AML-193 (cell line): ENCODE results near the gene PDLIM1.

Source experiments
- DNase-seq, 2 experiments: peaks; one replicate each; lab custom pipeline; 2025; lab: John Stamatoyannopoulos, UW

Gene PDLIM1

DNA sequence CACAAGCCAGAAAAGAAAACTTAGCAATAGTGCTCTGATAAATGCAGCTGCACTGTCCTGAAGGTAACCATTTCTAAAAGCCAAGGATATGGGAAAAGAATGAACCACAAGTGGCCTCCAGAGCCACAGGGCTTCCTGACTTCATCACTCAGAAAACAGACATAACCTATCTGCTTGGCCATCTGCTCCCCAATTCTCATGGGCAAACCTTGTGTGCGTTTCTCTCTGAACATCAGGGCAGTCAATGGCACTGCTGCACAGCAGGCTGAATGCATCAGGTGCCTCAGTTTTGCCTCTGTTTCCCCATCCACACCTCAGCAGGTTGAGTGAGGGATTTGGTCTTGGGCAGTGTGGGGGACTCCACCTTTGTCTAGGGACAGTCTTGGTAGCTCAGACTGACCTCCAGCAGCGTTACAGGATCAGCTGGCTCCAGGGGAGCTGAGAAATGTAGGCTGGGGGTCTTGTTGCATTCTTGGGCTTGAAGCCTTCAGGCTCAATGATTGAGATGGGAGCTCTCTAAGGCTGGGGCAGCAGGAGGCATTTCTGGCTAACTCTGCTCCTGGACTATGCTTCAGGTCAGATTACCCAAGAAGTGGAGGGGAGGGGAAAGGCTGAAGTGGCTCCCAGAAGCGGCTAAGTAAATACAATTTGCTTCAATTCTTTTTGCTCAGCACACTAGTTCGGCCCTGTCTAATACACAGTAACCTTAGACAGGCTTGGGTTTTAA lies 23.6 kb upstream of the PDLIM1 start:
- no peak for DNase-seq

DNA sequence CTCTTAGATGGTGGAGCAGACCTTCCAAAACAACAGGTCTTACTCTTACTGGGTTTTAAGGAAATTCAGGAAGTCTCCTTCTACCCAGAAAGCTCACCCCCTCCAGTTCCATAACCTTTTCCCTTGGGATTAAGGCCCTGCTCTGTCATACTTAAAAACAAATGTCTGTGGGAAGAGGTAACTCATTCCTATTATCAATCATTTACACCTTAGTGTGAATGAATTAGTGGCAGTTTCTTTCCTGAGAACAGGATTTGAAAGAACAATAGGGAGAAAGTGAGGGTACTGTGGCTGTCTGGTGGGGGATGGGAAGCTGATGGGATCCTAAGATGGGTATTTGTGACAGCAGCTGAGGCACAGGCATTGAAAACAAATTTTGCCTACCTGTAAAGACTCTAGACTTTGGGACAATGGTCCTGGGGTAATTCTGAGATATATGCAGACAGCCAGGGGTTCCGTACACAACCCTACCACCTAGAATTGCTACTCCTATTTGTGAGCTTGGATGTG lies 22.2 kb upstream of the PDLIM1 start:
- DNase-seq: no peak

DNA sequence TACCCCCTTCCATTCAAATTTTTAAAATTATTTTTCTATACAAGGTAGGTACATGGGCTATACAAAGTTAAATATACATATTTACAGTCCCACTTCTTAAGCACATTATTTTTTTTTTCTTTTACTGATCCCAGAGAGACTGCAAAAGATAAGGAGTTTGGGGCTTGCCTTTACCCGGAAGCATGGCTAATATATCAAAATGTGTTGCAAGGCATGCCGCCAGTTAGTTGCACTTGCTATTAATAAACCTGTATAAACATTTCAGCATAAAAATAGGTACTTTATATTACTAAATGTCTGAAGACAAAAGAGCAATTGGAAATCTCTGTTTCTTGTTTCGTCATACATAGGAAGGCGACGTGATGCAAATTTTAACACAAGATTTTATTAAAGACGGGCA lies 21.5 kb upstream of the PDLIM1 start:
- no peak for DNase-seq

DNA sequence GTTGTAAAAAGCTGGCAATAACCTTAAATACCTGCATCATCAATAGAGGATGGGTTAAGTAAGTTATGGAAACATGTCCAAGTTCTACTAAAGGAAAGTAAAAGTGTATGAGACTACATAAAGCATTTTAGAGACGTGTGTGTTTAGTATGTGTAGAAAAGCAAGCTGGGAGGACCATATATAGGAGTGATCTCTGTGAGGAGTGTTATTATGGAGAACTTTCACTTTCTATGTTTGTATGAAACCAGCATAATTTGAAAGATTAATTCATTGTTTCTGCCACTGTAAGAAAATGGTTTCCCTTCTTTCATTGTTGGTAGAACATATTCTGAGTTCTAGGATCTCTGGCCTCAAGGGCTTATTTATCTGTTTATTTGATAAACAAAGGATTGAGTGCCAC lies 19.2 kb upstream of the PDLIM1 start:
- no peak for DNase-seq

DNA sequence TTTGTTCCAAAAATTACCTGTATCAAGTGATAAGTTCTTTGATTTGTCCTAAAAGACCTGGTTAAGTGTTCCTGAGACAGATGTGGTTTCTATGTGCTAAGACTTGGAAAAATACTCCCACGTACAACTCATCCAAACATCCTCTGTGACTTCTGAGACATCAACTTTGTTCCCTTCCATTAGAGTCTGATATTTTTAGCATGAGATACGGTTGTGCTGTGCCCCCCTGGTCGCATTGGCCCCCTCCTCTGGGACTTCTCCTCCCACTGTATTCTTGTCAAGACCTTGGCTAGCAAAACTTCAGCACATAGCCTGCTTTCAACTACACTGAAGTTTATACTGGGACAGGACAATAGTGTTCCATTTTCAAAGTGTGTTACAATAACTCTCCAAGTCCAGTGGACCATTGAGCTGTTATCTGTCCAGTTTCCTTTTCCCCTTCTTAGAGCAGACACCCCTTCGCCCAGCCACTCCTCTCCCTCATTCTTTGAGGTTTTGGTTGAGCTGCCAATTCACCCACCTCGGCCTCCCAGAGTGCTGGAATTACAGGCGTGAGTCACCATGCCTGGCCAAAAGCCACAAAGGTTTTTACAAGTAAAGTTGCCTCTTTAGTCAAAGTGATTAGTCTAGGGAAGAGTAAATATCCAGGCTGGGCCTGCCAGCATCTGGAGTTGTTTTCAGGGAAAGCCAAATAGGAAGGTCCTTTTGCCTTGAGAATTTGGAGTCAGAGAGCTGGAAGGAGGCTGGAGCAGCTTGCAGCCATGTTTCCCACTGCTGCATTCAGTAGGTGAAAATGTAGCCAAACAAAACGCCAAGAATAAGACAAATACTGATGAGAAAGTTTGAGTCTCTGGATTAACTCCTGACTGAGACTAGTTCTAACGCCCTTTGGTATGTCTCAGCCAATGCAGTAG lies 17.8 kb upstream of the PDLIM1 start:
- peak in 1 of 2 experiments; percentile 2 for DNase-seq

DNA sequence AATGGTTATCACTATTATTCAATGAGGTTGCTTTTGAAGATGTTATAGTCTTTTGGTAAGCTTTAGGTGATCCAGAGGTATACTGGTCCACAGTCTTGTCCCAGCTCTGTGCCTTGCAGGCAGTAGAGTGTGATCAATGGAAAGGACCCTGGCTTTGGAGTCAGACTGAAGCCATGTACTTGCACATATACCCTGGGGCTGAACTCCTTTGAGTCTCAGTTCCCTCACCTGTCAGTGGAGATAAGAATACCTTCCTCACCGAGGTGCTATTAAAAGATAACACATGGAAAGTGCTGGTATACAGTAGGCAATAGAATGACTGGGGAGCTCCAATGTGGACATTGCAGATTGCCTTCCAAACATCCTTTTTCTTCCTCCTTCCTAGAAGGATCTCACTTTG lies 16.0 kb upstream of the PDLIM1 start:
- DNase-seq: no peak

- no peak for DNase-seq
Measured at GRCh38 chr10:95306318-95306650, 15.5 kb upstream of the PDLIM1 start.

- DNase-seq: no peak
Measured at GRCh38 chr10:95305606-95306317, 15.0 kb upstream of the PDLIM1 start.

DNA sequence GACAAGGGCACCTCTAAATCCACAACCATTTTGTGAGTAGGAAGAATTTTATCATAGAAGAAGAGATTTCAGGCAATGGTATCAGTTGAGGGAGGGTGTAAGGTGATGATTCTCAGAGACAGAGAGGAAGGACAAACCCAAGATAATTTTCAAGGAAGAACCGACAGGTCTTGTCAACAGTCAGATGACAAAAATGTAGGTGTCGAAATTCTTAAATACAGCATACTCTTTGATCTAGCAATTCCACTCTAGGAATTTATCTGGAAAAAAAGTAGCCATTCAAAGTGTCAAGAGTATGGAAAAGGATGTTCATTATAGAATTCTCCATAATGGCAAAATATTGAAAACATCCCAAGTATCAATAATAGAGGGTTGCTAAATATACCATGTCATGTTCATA lies 14.2 kb upstream of the PDLIM1 start:
- no peak for DNase-seq

- no peak for DNase-seq
Measured at GRCh38 chr10:95304463-95304862, 13.7 kb upstream of the PDLIM1 start.

DNA sequence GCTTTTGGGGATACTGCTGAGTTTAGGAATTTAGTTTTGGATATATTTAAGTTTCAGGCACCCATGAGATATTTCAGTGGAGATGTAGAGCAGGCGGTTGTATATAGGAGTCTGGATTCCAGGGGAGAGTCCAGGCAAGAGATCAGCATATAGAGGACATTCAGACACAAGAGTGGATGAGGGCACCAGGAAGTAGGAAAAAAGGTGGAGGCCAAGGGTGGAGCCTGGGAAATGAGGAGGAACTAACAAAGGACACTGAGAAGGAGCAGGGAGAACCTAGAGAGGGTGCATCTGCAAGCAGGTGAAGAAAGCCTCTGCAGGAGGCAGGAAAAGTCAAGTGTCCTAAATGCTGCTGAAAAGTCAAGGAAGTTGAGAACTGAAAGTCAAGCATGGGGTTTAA lies 13.1 kb upstream of the PDLIM1 start:
- no peak for DNase-seq

GRCh38 chr10:95303535-95303934 lies 12.7 kb upstream of the PDLIM1 start:
- DNase-seq: no peak

DNA sequence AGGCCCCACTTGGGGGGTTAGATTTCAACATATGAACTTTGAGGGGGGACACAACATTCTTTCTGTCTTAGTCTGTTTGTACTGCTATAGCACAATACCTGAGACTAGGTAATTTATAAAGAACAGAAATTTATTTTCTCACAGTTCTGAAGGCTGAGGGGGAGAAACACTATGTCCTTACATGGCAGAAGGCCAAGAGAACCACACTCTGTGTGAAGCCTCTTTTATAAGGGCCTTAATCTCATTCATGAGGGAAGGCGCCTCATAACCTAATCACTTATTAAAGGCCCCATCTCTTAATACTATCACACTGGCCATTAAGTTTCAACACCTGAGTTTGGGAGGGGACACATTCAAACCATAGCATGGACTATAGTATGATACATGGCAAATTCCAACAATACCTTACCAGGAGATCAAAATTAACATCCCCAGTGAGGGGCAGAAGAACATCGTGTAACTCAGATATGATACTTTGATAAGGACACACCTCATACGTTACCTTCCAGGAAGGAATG lies 9.3 kb upstream of the PDLIM1 start:
- no peak for DNase-seq

GRCh38 chr10:95297402-95297801 lies 6.6 kb upstream of the PDLIM1 start:
- DNase-seq: no peak

- no peak for DNase-seq
Measured at GRCh38 chr10:95296764-95297163, 6.0 kb upstream of the PDLIM1 start.

- DNase-seq: peak; percentile 36 to 46
Measured at GRCh38 chr10:95295031-95295755, 4.4 kb upstream of the PDLIM1 start.

GRCh38 chr10:95293631-95294030 lies 2.8 kb upstream of the PDLIM1 start:
- DNase-seq: no peak

GRCh38 chr10:95291365-95292039 lies 699 bp upstream of the PDLIM1 start:
- DNase-seq: no peak

- no peak for DNase-seq
Measured at GRCh38 chr10:95289921-95290421, 832 bp downstream of the PDLIM1 start.

- no peak for DNase-seq
Measured at GRCh38 chr10:95289003-95289920, 1.5 kb downstream of the PDLIM1 start.
